ENCODE data around the gene PRSS2. TPM values are rescaled to one million over a fixed set of nuclear protein-coding genes. Genes with fewer than 3 reads are reported as not detected.

PRSS2 gene
- total RNA-seq, 1 donor from 2014 or later = not detected

GRCh38 chr7:142802301-142802700 is 31.5 kb downstream of the PRSS2 start:
- no peak overlapping the region for H3K4me3 ChIP-seq
- no peaks in the 10 kb centered on the region for H3K9me3 ChIP-seq
- TF ChIP-seq, protein P1, sequence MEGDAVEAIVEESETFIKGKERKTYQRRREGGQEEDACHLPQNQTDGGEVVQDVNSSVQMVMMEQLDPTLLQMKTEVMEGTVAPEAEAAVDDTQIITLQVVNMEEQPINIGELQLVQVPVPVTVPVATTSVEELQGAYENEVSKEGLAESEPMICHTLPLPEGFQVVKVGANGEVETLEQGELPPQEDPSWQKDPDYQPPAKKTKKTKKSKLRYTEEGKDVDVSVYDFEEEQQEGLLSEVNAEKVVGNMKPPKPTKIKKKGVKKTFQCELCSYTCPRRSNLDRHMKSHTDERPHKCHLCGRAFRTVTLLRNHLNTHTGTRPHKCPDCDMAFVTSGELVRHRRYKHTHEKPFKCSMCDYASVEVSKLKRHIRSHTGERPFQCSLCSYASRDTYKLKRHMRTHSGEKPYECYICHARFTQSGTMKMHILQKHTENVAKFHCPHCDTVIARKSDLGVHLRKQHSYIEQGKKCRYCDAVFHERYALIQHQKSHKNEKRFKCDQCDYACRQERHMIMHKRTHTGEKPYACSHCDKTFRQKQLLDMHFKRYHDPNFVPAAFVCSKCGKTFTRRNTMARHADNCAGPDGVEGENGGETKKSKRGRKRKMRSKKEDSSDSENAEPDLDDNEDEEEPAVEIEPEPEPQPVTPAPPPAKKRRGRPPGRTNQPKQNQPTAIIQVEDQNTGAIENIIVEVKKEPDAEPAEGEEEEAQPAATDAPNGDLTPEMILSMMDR (IDR thresholded peaks at IDR 0.05) = no peak
- DNase-seq = no peak
- H3K27ac ChIP-seq = no peak overlapping the region
- no peak for ATAC-seq
- intact Hi-C loops (cut with DNase I) = no loop called here
- H3K4me1 ChIP-seq = peaks cover 6% of the 10 kb centered on the region
- peaks cover 13% of the 10 kb centered on the region for H3K27me3 ChIP-seq (ENCODE audit: low read depth)
- H3K36me3 ChIP-seq = no peaks in the 10 kb centered on the region

DNA sequence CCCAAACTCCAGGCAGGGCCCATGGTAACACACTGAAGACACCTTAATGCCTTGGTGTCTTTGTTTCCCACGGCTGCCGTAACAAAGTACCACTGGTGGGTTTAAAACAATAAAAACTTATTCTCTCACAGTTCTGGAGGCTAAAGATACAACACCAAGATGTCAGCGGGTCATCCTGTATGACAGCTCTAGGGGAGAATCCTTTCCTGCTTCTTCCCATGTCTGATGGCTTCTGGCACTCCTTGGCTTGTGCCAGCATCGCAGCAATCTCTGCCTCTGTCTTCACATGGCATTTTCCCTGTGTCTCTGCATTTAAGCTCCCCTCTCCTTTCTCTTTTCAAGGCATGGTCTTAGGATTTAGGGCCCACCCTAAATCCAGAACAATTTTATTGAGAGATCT is 33.1 kb downstream of the PRSS2 start:
- H3K27ac ChIP-seq = no peak overlapping the region
- H3K27me3 ChIP-seq (ENCODE audit: low read depth) = peaks cover 6% of the 10 kb centered on the region
- intact Hi-C loops (cut with DNase I) = no loop called here
- ATAC-seq (no peak), DNase-seq (no peak)
- no peaks in the 10 kb centered on the region for H3K9me3 ChIP-seq
- H3K4me1 ChIP-seq = no peaks in the 10 kb centered on the region
- H3K36me3 ChIP-seq = no peaks in the 10 kb centered on the region
- no peak overlapping the region for H3K4me3 ChIP-seq
- TF ChIP-seq, protein P1 (IDR thresholded peaks at IDR 0.05) = no peak

DNA sequence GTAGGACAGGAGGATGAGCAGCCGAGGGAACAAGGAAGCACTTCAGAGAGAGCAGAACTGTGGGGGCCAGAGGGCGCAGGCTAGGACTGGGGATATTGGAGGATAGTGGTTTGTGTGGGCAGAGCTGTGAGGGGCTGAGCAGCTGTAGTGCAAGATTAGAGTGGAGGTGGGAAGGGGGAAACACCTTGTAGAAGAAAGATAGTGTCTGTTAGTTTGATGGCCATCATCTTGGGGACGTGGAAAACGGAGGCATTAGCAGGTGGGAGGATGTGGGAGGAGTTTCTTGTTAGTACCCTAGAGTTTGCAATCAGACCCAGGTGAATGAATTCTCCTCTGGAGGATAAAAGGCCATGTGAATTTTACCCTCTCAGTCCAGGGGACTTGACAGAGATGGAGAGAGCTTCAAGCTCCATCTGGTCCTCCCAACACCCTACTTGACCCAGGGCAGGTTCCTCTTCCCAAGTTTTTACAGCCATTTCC is 34.0 kb downstream of the PRSS2 start:
- DNase-seq = no peak
- no peaks in the 10 kb centered on the region for H3K9me3 ChIP-seq
- no peak overlapping the region for H3K27ac ChIP-seq
- H3K4me3 ChIP-seq = no peak overlapping the region
- TF ChIP-seq, protein P1 (IDR thresholded peaks at IDR 0.05) = no peak
- intact Hi-C loops (cut with DNase I) = no loop called here
- ATAC-seq = no peak
- H3K27me3 ChIP-seq (ENCODE audit: low read depth) = peaks cover 6% of the 10 kb centered on the region
- H3K4me1 ChIP-seq = no peaks in the 10 kb centered on the region
- H3K36me3 ChIP-seq = no peaks in the 10 kb centered on the region

DNA sequence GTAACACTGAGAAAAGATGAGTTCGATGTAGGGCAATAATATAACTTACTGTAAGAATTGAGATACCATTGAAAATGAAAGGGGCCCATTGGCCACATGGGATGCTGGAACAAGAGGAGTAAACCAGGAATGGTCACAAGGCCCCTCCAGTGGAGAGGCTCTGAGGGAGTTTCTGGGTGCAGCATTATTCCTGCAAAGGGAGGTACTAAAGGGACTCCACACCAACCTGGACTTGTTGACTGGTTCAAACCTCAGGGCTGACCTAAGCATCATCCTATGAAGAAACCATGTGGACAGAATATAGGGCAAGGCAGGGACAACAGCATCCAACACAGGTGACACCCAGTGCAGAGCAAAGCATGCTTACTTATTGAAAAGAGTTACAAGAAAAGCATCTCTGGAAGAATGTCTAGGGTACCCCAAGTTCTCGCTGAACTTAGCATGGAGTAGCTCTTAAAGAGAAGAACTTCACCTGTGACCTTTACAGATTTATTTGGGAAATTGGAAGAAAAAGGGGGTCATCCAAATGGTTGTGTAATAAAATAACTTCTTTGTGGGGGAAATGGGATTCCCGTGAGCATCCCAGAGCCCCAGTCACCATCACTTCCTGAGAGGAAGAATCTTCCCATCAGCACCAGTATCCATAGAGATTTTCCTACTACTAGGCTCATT is 34.7 kb downstream of the PRSS2 start:
- no peak overlapping the region for H3K27ac ChIP-seq
- H3K4me1 ChIP-seq = no peaks in the 10 kb centered on the region
- TF ChIP-seq, protein P1 (IDR thresholded peaks at IDR 0.05) = no peak
- H3K36me3 ChIP-seq = no peaks in the 10 kb centered on the region
- no peaks in the 10 kb centered on the region for H3K9me3 ChIP-seq
- DNase-seq = no peak
- H3K27me3 ChIP-seq (ENCODE audit: low read depth) = peaks cover 6% of the 10 kb centered on the region
- no peak overlapping the region for H3K4me3 ChIP-seq
- ATAC-seq = no peak
- intact Hi-C loops (cut with DNase I) = no loop called here

GRCh38 chr7:142806022-142806356 is 35.2 kb downstream of the PRSS2 start:
- TF ChIP-seq, protein P1 (IDR thresholded peaks at IDR 0.05) = no peak
- peaks cover 6% of the 10 kb centered on the region for H3K27me3 ChIP-seq (ENCODE audit: low read depth)
- intact Hi-C loops (cut with DNase I) = no loop called here
- no peak overlapping the region for H3K27ac ChIP-seq
- ATAC-seq = no peak
- H3K4me1 ChIP-seq = no peaks in the 10 kb centered on the region
- no peak overlapping the region for H3K4me3 ChIP-seq
- DNase-seq = no peak
- H3K36me3 ChIP-seq = no peaks in the 10 kb centered on the region
- H3K9me3 ChIP-seq = no peaks in the 10 kb centered on the region

Data from lower lobe of right lung (tissue), 2 donors.